K562 (cell line): Measurements from ENCODE around the gene GYS1. TPM values are rescaled to one million over a fixed set of nuclear protein-coding genes. Genes with fewer than 3 reads are reported as not detected.

Source experiments
- CREB3L1 ChIP-seq: fragments of 450-650 bp; IDR thresholded peaks from 2 replicates; pipeline ENCODE4 v1.6.1; 2014; ENCODE audit warnings: low read depth, mild to moderate bottlenecking, moderate library complexity, borderline replicate concordance
- CTCFL ChIP-seq: IDR thresholded peaks from 2 replicates; pipeline ENCODE4 v1.6.1; 2011; ENCODE audit warnings: borderline replicate concordance, low read depth, mild to moderate bottlenecking, moderate library complexity, low read length; ENCODE audit not compliant: insufficient read depth, poor library complexity, severe bottlenecking
- L3MBTL2 ChIP-seq: fragments of 450-650 bp; IDR thresholded peaks from 2 replicates; pipeline ENCODE4 v1.6.1; 2016; ENCODE audit warnings: mild to moderate bottlenecking, moderate library complexity
- MBD2 ChIP-seq: sonication (generic); IDR thresholded peaks from 2 replicates; pipeline ENCODE4 v1.6.1; 2016; ENCODE audit warnings: low read depth, borderline replicate concordance
- PRDM10 ChIP-seq: fragments of 450-650 bp; IDR thresholded peaks from 2 replicates; pipeline ENCODE4 v1.6.1; 2018; ENCODE audit not compliant: partially characterized antibody
- PYGO2 ChIP-seq: fragments of 450-650 bp; IDR thresholded peaks from 2 replicates; pipeline ENCODE4 v1.6.1; 2016; ENCODE audit warnings: mild to moderate bottlenecking, missing genetic modification characterization, moderate library complexity, missing compliant biosample characterization
- TEAD1 ChIP-seq, 2 experiments: fragments of 450-650 bp in 1 of 2; sonication (generic) in 1 of 2; formaldehyde crosslinking; IDR thresholded peaks; 2 replicates each; pipeline versions ENCODE4 v1.4.0 to v1.8.0; 2020 to 2022; ENCODE audit warnings: mild to moderate bottlenecking in 2 of 2, missing genetic modification reagents in 1 of 2
- USF2 ChIP-seq: sonication (generic); formaldehyde crosslinking; IDR thresholded peaks from 2 replicates; pipeline ENCODE4 v1.5.0; 2020; ENCODE audit warnings: missing genetic modification reagents
- YY1 ChIP-seq, 3 experiments: IDR thresholded peaks; 2 replicates each; pipeline ENCODE4 v1.6.1; 2011; ENCODE audit warnings: low read length in 2 of 3, mild to moderate bottlenecking in 2 of 3, moderate library complexity in 2 of 3, borderline replicate concordance in 1 of 3, control low read depth in 1 of 3, low read depth in 1 of 3; ENCODE audit not compliant: insufficient read depth in 3 of 3, insufficient replicate concordance in 2 of 3, control insufficient read depth in 1 of 3, insufficient read length in 1 of 3; ENCODE audit errors: extremely low read depth in 1 of 3
- ZNF445 ChIP-seq: fragments of 250-450 bp; sonication (Bioruptor Pico); IDR thresholded peaks from 2 replicates; pipeline ENCODE4 v1.4.0; 2020; ENCODE audit warnings: low read depth, mild to moderate bottlenecking, moderate library complexity
- ZNF584 ChIP-seq: fragments of 200-800 bp; sonication (Bioruptor generic); IDR thresholded peaks from 2 replicates; pipeline ENCODE4 v1.6.1; 2016; ENCODE audit warnings: low read depth, mild to moderate bottlenecking, missing genetic modification characterization, missing compliant biosample characterization
- ZNF639 ChIP-seq, 2 experiments: fragments of 200-800 bp in 1 of 2; sonication (Bioruptor generic) in 1 of 2; sonication (generic) in 1 of 2; formaldehyde crosslinking in 1 of 2; IDR thresholded peaks in 1 of 2; conservative IDR thresholded peaks in 1 of 2; 2 replicates each; pipeline versions ENCODE4 v1.5.0 to v1.6.1; 2016 to 2020; ENCODE audit warnings: missing compliant biosample characterization in 1 of 2, missing genetic modification characterization in 1 of 2, missing genetic modification reagents in 1 of 2
- polyA plus RNA-seq, 8 experiments: library from polyadenylated mRNA; depleted of rRNA in 4 of 8; stranded (reverse) in 5 of 8; unstranded in 3 of 8; fragments of >200 nt; fragmentation: Nextera tagmentation in 2 of 8; fragmentation: Illumina TruSeq in 1 of 8; extraction: Ambion mirVana in 2 of 8; extraction: Trizol in 1 of 8; gene quantifications; 2 replicates each; pipeline versions ENCODE4 v1.2.1 to v1.2.3, GENCODE V29; 2011 to 2014; ENCODE audit warnings: inconsistent platforms in 1 of 8, missing spikeins in 1 of 8
- total RNA-seq, 7 experiments: library from RNA; depleted of rRNA in 6 of 7; stranded (reverse); fragments of >200 nt in 6 of 7; fragmentation: Illumina TruSeq in 2 of 7; extraction: Trizol in 2 of 7; gene quantifications; 2 replicates each; pipeline versions ENCODE4 v1.2.1 to v1.2.3, GENCODE V29; 2011 to 2021; ENCODE audit warnings: low replicate concordance in 1 of 7

Gene GYS1
- total and polyA plus RNA-seq, 9 of the 15 experiments (the other 6 are each of a cell fraction or from before 2014, with no cell fraction given), result 1.9 to 31.1 (median 15.2) TPM

- TF ChIP-seq CTCFL (no peak), USF2 (CRISPR knock-in tag) (no peak), L3MBTL2 (peak; percentile 63), ZNF584 (CRISPR knock-in tag) (peak; percentile 63; the same call in 1 of the 2 replicates), PYGO2 (no peak), PRDM10 (peak; percentile 17), YY1 (IDR thresholded peaks at IDR 0.05; ENCODE audit: borderline replicate concordance in 1 of 3, control insufficient read depth in 1 of 3, extremely low read depth in 1 of 3, insufficient read depth in 3 of 3, insufficient read length in 1 of 3, insufficient replicate concordance in 2 of 3, low read depth in 1 of 3, low read length in 2 of 3) (peak in 2 of 3 experiments; percentile 49 to 59), MBD2 (peak; percentile 95), ZNF639 (CRISPR knock-in tag; conservative IDR thresholded peaks at IDR 0.05 in 1 of 2, IDR thresholded peaks at IDR 0.05 in 1 of 2) (0 out of 4 replicates have a peak, but pooled peaks of 1 of the 2 experiments have one; percentile 16), TEAD1 (CRISPR knock-in tag; IDR thresholded peaks at IDR 0.05) (peak in 1 of 2 experiments; percentile 42; a peak in 1 of 4 replicates), CREB3L1 (peak; percentile 93), ZNF445 (no peak)
These were observed 16.9 kb downstream of the GYS1 start (continued) for GRCh38 chr19:48975947-48976847.
